H1 (cell line): ENCODE results near the gene THPO. TPM values are rescaled to one million over a fixed set of nuclear protein-coding genes. Genes with fewer than 3 reads are reported as not detected.

Experiments used
- CTCF ChIA-PET: fragments of 300-600 bp; sonication (Branson Sonifier 250); formaldehyde crosslinking; loops from one replicate; lab custom pipeline; 2021; ENCODE audit not compliant: partially characterized antibody; lab: Charles Lee
- POLR2A ChIA-PET: fragments of 300-600 bp; sonication (Branson Sonifier 250); formaldehyde crosslinking; loops from one replicate; lab custom pipeline; 2021; ENCODE audit warnings: inconsistent platforms; ENCODE audit not compliant: partially characterized antibody; lab: Charles Lee
- DNase-seq, 2 experiments: peaks; one replicate each; pipeline versions ENCODE4 v3.0.0 to v3.0.0-alpha.2; 2010 to 2022; ENCODE audit warnings: low spot score in 2 of 2, low read depth in 1 of 2, mixed read lengths in 1 of 2
- FAIRE-seq: peaks from 2 replicates; lab custom pipeline; 2011; peaks lifted over from hg19 to GRCh38; lab: Jason Lieb, UNC
- H2AFZ ChIP-seq: 2 replicates; pipeline ENCODE4 v1.8.1; 2012; ENCODE audit warnings: low read length, inconsistent platforms
- H2AK5ac ChIP-seq: 2 replicates; pipeline ENCODE4 v1.6.1; 2013; ENCODE audit warnings: low read depth, low read length
- H2BK120ac ChIP-seq: replicated peaks from 2 replicates; pipeline ENCODE3; 2013; ENCODE audit warnings: low read depth, low read length, inconsistent platforms
- H2BK12ac ChIP-seq: 2 replicates; pipeline ENCODE4 v1.6.1; 2013; ENCODE audit warnings: low read depth, low read length
- H2BK15ac ChIP-seq: 2 replicates; pipeline ENCODE4 v1.6.1; 2013; ENCODE audit warnings: low read length
- H2BK20ac ChIP-seq: 2 replicates; pipeline ENCODE4 v1.6.1; 2013; ENCODE audit warnings: low read length
- H2BK5ac ChIP-seq: 2 replicates; pipeline ENCODE4 v1.6.1; 2013; ENCODE audit warnings: low read depth, low read length
- H3K14ac ChIP-seq: 2 replicates; pipeline ENCODE4 v1.6.1; 2013; ENCODE audit warnings: inconsistent platforms; ENCODE audit not compliant: insufficient read length
- H3K18ac ChIP-seq: 2 replicates; pipeline ENCODE4 v1.6.1; 2013; ENCODE audit warnings: low read length; ENCODE audit errors: extremely low read depth
- H3K23ac ChIP-seq: 2 replicates; pipeline ENCODE4 v1.6.1; 2013; ENCODE audit warnings: inconsistent platforms; ENCODE audit not compliant: insufficient read length
- H3K23me2 ChIP-seq: 2 replicates; pipeline ENCODE4 v1.6.1; 2013; ENCODE audit warnings: low read depth, low read length
- H3K27ac ChIP-seq: 2 replicates; pipeline ENCODE4 v1.6.1; 2011; ENCODE audit warnings: low read depth, low read length, inconsistent platforms
- H3K27me3 ChIP-seq, 4 experiments: replicated peaks in 1 of 4; 1 replicate in 1 of 4; 2 replicates in 3 of 4; pipeline versions ENCODE4 v1.6.1 to v1.8.1; 2011 to 2013; ENCODE audit warnings: low read length in 3 of 4, mild to moderate bottlenecking in 3 of 4, inconsistent platforms in 2 of 4, mixed read lengths in 2 of 4, moderate library complexity in 1 of 4; ENCODE audit not compliant: control insufficient read depth in 3 of 4, insufficient read depth in 3 of 4; ENCODE audit errors: extremely low read depth in 1 of 4
- H3K36me3 ChIP-seq, 4 experiments: 2 replicates each; pipeline versions ENCODE4 v1.6.1 to v1.8.1; 2011 to 2013; ENCODE audit warnings: mild to moderate bottlenecking in 4 of 4, low read length in 3 of 4, moderate library complexity in 2 of 4, control low read depth in 1 of 4, inconsistent platforms in 1 of 4; ENCODE audit not compliant: insufficient read depth in 4 of 4, control insufficient read depth in 2 of 4
- H3K4ac ChIP-seq: replicated peaks from 2 replicates; pipeline ENCODE3; 2013; ENCODE audit warnings: low read length, low read depth, mixed read lengths, inconsistent platforms; ENCODE audit not compliant: insufficient read length
- H3K4me1 ChIP-seq, 4 experiments: replicated peaks in 1 of 4; 1 replicate in 1 of 4; 2 replicates in 3 of 4; pipeline versions ENCODE4 v1.6.1 to v1.8.1; 2011 to 2013; ENCODE audit warnings: low read length in 3 of 4, inconsistent platforms in 2 of 4, mixed read lengths in 1 of 4; ENCODE audit not compliant: insufficient read depth in 4 of 4, control insufficient read depth in 3 of 4
- H3K4me2 ChIP-seq, 2 experiments: 2 replicates each; pipeline versions ENCODE4 v1.6.1 to v1.8.1; 2011 to 2013; ENCODE audit warnings: low read depth in 2 of 2, low read length in 2 of 2, control low read depth in 1 of 2, inconsistent platforms in 1 of 2, mild to moderate bottlenecking in 1 of 2; ENCODE audit not compliant: insufficient read depth in 1 of 2
- H3K4me3 ChIP-seq, 4 experiments: fragments of 200-600, 300-600 bp in 1 of 4; sonication (generic), shearing (Covaris generic), sonication (Bioruptor Twin) in 1 of 4; 2 replicates each; pipeline versions ENCODE4 v1.5.1 to v1.8.1; 2011 to 2016; ENCODE audit warnings: low read length in 4 of 4, low read depth in 3 of 4, control low read depth in 2 of 4, inconsistent platforms in 2 of 4, mild to moderate bottlenecking in 2 of 4, mixed read lengths in 1 of 4, moderate library complexity in 1 of 4; ENCODE audit not compliant: insufficient read depth in 2 of 4; ENCODE audit errors: extremely low read depth in 1 of 4
- H3K56ac ChIP-seq: replicated peaks from 2 replicates; pipeline ENCODE3; 2013; ENCODE audit warnings: low read depth, mild to moderate bottlenecking, mixed read lengths, low read length, inconsistent platforms; ENCODE audit not compliant: insufficient read length
- H3K79me1 ChIP-seq: 2 replicates; pipeline ENCODE4 v1.6.1; 2013; ENCODE audit warnings: low read depth, low read length, control low read depth
- H3K79me2 ChIP-seq, 2 experiments: 2 replicates each; pipeline versions ENCODE4 v1.6.1 to v1.8.1; 2012 to 2013; ENCODE audit warnings: low read length in 2 of 2, mild to moderate bottlenecking in 2 of 2, inconsistent platforms in 1 of 2; ENCODE audit not compliant: insufficient read depth in 2 of 2, control insufficient read depth in 1 of 2
- H3K9ac ChIP-seq, 4 experiments: replicated peaks in 1 of 4; 1 replicate in 1 of 4; 2 replicates in 3 of 4; pipeline versions ENCODE4 v1.6.1 to v1.8.1; 2011 to 2013; ENCODE audit warnings: low read depth in 3 of 4, low read length in 3 of 4, control low read depth in 2 of 4, mild to moderate bottlenecking in 2 of 4, moderate library complexity in 2 of 4, inconsistent platforms in 1 of 4; ENCODE audit errors: extremely low read depth in 1 of 4
- H3K9me3 ChIP-seq, 2 experiments: 2 replicates each; pipeline versions ENCODE4 v1.6.1 to v1.8.1; 2012 to 2013; ENCODE audit warnings: mild to moderate bottlenecking in 2 of 2, moderate library complexity in 2 of 2, control low read depth in 1 of 2, inconsistent platforms in 1 of 2, low read depth in 1 of 2, low read length in 1 of 2, mixed read lengths in 1 of 2; ENCODE audit not compliant: insufficient read depth in 2 of 2
- H4K20me1 ChIP-seq, 2 experiments: replicated peaks in 1 of 2; 2 replicates each; pipeline versions ENCODE3 to v1.8.1; 2011 to 2013; ENCODE audit warnings: inconsistent platforms in 2 of 2, low read length in 2 of 2, mild to moderate bottlenecking in 1 of 2; ENCODE audit not compliant: insufficient read depth in 2 of 2, control insufficient read depth in 1 of 2
- H4K5ac ChIP-seq: 2 replicates; pipeline ENCODE4 v1.6.1; 2013; ENCODE audit warnings: low read length, low read depth, mixed read lengths, inconsistent platforms; ENCODE audit not compliant: insufficient read length
- H4K8ac ChIP-seq: 2 replicates; pipeline ENCODE4 v1.8.0; 2013; ENCODE audit warnings: mild to moderate bottlenecking, moderate library complexity, low read length, inconsistent platforms; ENCODE audit not compliant: insufficient read depth; ENCODE audit errors: extremely low read depth
- H4K91ac ChIP-seq: replicated peaks from 2 replicates; pipeline ENCODE3; 2013; ENCODE audit warnings: low read length, mixed read lengths, inconsistent platforms; ENCODE audit not compliant: insufficient read length
- ASH2L ChIP-seq: fragments of 200-600, 300-600 bp; sonication (generic); IDR thresholded peaks from one replicate; pipeline ENCODE4 v1.7.1; 2017; ENCODE audit warnings: low read length
- JUND ChIP-seq: IDR thresholded peaks from 2 replicates; pipeline ENCODE4 v1.6.1; 2011; ENCODE audit warnings: mild to moderate bottlenecking, improper control_type of control experiment, low read length
- POU5F1 ChIP-seq: IDR thresholded peaks from 2 replicates; pipeline ENCODE4 v1.6.1; 2011; ENCODE audit warnings: low read depth, mild to moderate bottlenecking, low read length, moderate library complexity
- RBBP5 ChIP-seq: IDR thresholded peaks from 2 replicates; pipeline ENCODE4 v1.7.1; 2012; ENCODE audit warnings: low read depth, mild to moderate bottlenecking, inconsistent platforms, low read length, moderate library complexity, borderline replicate concordance
- SIN3A ChIP-seq, 2 experiments: IDR thresholded peaks in 1 of 2; conservative IDR thresholded peaks in 1 of 2; 2 replicates each; pipeline ENCODE4 v1.6.1; 2011 to 2012; ENCODE audit warnings: low read length in 2 of 2, improper control_type of control experiment in 1 of 2, low read depth in 1 of 2, mild to moderate bottlenecking in 1 of 2
- SIX5 ChIP-seq: IDR thresholded peaks from 2 replicates; pipeline ENCODE4 v1.6.1; 2011; ENCODE audit warnings: mild to moderate bottlenecking, low read depth, low read length
- WGBS, 2 experiments: shearing (Covaris generic) in 1 of 2; methylation state at CpG; one replicate each; pipeline versions ENCODE4 v1.1.6 to v1.1.7; 2013 to 2015; ENCODE audit warnings: low lambda C conversion rate in 2 of 2, mixed read lengths in 2 of 2, inconsistent platforms in 1 of 2, low coverage in 1 of 2, missing lambda C conversion rate in 1 of 2; ENCODE audit not compliant: insufficient replicate concordance in 2 of 2, insufficient coverage in 1 of 2, insufficient read length in 1 of 2; ENCODE audit errors: extremely low coverage in 1 of 2, missing lambda C conversion rate in 1 of 2; 5-methylcytosine and 5-hydroxymethylcytosine counted together
- polyA plus RNA-seq, 7 experiments: library from polyadenylated mRNA; depleted of rRNA in 3 of 7; stranded (reverse) in 5 of 7; unstranded in 2 of 7; fragments of >200 nt in 5 of 7; fragments of 200-250 nt in 2 of 7; gene quantifications; 1 replicate in 5 of 7; 2 replicates in 1 of 7; 4 replicates in 1 of 7; pipeline versions ENCODE4 v1.2.1 to v1.2.3, GENCODE V29; 2011 to 2013; ENCODE audit warnings: missing spikeins in 2 of 7, mixed read lengths in 2 of 7
- total RNA-seq: library from RNA; stranded (reverse); fragmentation: NEBNext Ultra II Directional; extraction: Animal tissue kit (Norgen Biotek cat#: 25700); gene quantifications from 2 replicates; pipeline ENCODE4 v1.2.1, GENCODE V29; 2021

The THPO gene
- total and polyA plus RNA-seq, 2 of the 8 experiments (the other 6 are each of a cell fraction or from before 2014, with no cell fraction given): 0.82 to 1.2 TPM

DNA sequence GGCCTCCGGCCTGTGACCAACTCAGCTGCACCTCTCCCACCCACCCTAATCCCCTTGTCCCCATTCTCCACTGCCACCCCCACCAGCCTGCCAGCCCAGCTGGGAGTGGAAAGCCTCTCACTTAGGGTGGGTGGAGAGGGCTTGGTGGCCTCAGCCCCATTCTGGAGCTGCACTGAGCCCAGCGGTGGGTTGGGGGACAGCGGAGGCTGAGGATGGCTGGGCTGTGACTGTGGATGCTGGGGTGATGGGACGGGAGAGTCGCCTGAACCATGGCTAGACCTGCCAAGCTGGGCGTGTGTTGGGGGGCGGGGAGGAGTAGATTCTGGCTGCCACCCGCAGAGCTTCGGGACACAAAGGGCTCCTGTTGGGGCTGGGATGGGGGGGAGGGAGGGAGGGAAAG lies 18.4 kb downstream of the THPO start:
- H3K79me1 ChIP-seq: 0 out of 2 replicates have a peak, but pooled peaks cover under 1% of the 10 kb centered on the region
- no peak overlapping the region for H2BK120ac ChIP-seq
- no peak overlapping the region for H3K14ac ChIP-seq
- peak overlapping the region; percentile 75 for H4K91ac ChIP-seq
- H3K18ac ChIP-seq: no peak overlapping the region; the same call in 1 of the 2 replicates
- no peak overlapping the region for H2AFZ ChIP-seq
- H3K4me1 ChIP-seq: peaks cover 3 to 20% (median 12%) of the 10 kb centered on the region in 4 experiments
- peaks cover 4 to 28% (median 19%) of the 10 kb centered on the region in 4 experiments; a peak in 5 of 8 replicates for H3K36me3 ChIP-seq
- H2BK20ac ChIP-seq: no peak overlapping the region
- H3K23ac ChIP-seq: no peak overlapping the region
- no peak overlapping the region for H4K5ac ChIP-seq
- 34% methylated on average over 9 of the region's 9 CpGs; no CpG with 5 or more reads in 1 of the 2 experiments for WGBS, 2 experiments
- H3K4me2 ChIP-seq: peak overlapping the region; percentile 94 to 98
- no peak overlapping the region for H3K9ac ChIP-seq
- no peak overlapping the region for H2AK5ac ChIP-seq
- no peak for DNase-seq
- no peak overlapping the region for H3K27ac ChIP-seq
- peaks cover 6 to 7% of the 10 kb centered on the region in 2 experiments for H4K20me1 ChIP-seq
- no peak overlapping the region for H2BK12ac ChIP-seq
- no peak overlapping the region for H2BK15ac ChIP-seq
- no peak overlapping the region for H4K8ac ChIP-seq
- TF ChIP-seq JUND: no peak
- no peak for TF ChIP-seq ASH2L
- no peak for TF ChIP-seq SIX5
- TF ChIP-seq POU5F1: no peak
- no peak for TF ChIP-seq RBBP5
- no peak for TF ChIP-seq SIN3A (conservative IDR thresholded peaks at IDR 0.05 in 1 of 2, IDR thresholded peaks at IDR 0.05 in 1 of 2; ENCODE audit: low read depth in 1 of 2, low read length in 2 of 2)
- peaks cover 22% of the 10 kb centered on the region for H3K23me2 ChIP-seq
- POLR2A ChIA-PET: interaction anchor here (0.9 to 5.2 kb wide), 10 partner anchors 9 to 180 kb away, joined by 3 to 32 read pairs (median 5); no protein-coding TSS in a partner anchor
- peaks cover 0 to 8% (median 3%) of the 10 kb centered on the region in 4 experiments; a peak in 3 of 7 replicates for H3K27me3 ChIP-seq
- CTCF ChIA-PET: interaction anchor here (0.9 to 7.1 kb wide), 9 partner anchors 11 to 464 kb away, joined by 3 to 47 read pairs (median 4); no protein-coding TSS in a partner anchor
- H3K79me2 ChIP-seq: peaks cover 0 to 10% of the 10 kb centered on the region in 2 experiments; a peak in 2 of 4 replicates
- H3K4me3 ChIP-seq: peak overlapping the region in 1 of 4 experiments; percentile 80; a peak in 1 of 8 replicates
- FAIRE-seq: no peak
- H3K56ac ChIP-seq: no peak overlapping the region
- H3K4ac ChIP-seq: no peak overlapping the region
- no peaks in the 10 kb centered on the region for H3K9me3 ChIP-seq
- no peak overlapping the region for H2BK5ac ChIP-seq
